EL (cell line): ENCODE results near the gene MAP7D1.
"Not testable (repeated sequence)": the region's sequence is repeated elsewhere in the genome, so short reads cannot be mapped to it uniquely, and the experiment has no call there.

Experiments used
- DNase-seq: peaks from one replicate; pipeline ENCODE4 v3.0.0-alpha.2; 2016

MAP7D1 gene

GRCh38 chr1:36207339-36207738 lies 51.4 kb downstream of the MAP7D1 start:
- DNase-seq: no peak

- DNase-seq: no peak
These were observed 53.2 kb downstream of the MAP7D1 start for GRCh38 chr1:36208978-36209703.

- DNase-seq: no peak
These were observed 55.3 kb downstream of the MAP7D1 start for GRCh38 chr1:36211307-36211706.

- DNase-seq: no peak
These were observed 55.9 kb downstream of the MAP7D1 start for GRCh38 chr1:36211841-36212240.

GRCh38 chr1:36212782-36213181 lies 56.8 kb downstream of the MAP7D1 start:
- peak; percentile 37 for DNase-seq

GRCh38 chr1:36217670-36218069 lies 61.7 kb downstream of the MAP7D1 start:
- peak; percentile 25 for DNase-seq

GRCh38 chr1:36221901-36222300 lies 65.9 kb downstream of the MAP7D1 start:
- DNase-seq: not testable (repeated sequence)

GRCh38 chr1:36222481-36223380 lies 66.8 kb downstream of the MAP7D1 start:
- DNase-seq: no peak

- peak; percentile 56 for DNase-seq
These were observed 67.5 kb downstream of the MAP7D1 start for GRCh38 chr1:36223381-36223995.

- peak; percentile 100 for DNase-seq
These were observed 68.1 kb downstream of the MAP7D1 start, which contains the start of gene THRAP3 for GRCh38 chr1:36223996-36224536. THRAP3 (plus strand) TSS chr1:36224443; CDS start chr1:36282564, 58,121 bp downstream.

- peak; percentile 91 for DNase-seq
These were observed 68.8 kb downstream of the MAP7D1 start for GRCh38 chr1:36224537-36225282.

GRCh38 chr1:36225283-36225899 lies 69.4 kb downstream of the MAP7D1 start:
- DNase-seq: no peak

GRCh38 chr1:36230279-36230678 lies 74.3 kb downstream of the MAP7D1 start:
- DNase-seq: not testable (repeated sequence)
